Stimulated activated naive CD4-positive, alpha-beta T cell (primary cell): Measurements from ENCODE around the gene ATP5PO.

Source experiments
- DNase-seq, 6 experiments: peaks; one replicate each; lab custom pipeline; 2025; lab: John Stamatoyannopoulos, UW

Gene ATP5PO

GRCh38 chr21:33915368-33916199 lies at the start of gene ATP5PO:
TSS of gene ATP5PO (minus strand) at chr21:33915804. CDS start at chr21:33915763, 41 bp downstream.
- peak; percentile 86 to 95 (median 92) for DNase-seq

- DNase-seq = no peak
Observed at GRCh38 chr21:33964706-33965325, 49.2 kb upstream of the ATP5PO start.

- DNase-seq = no peak
Observed at GRCh38 chr21:33963848-33964555, 48.4 kb upstream of the ATP5PO start.

GRCh38 chr21:33962290-33962689 lies 46.7 kb upstream of the ATP5PO start:
- DNase-seq = no peak

- DNase-seq = no peak
Observed at GRCh38 chr21:33961061-33961460, 45.5 kb upstream of the ATP5PO start.

GRCh38 chr21:33959680-33960079 lies 44.1 kb upstream of the ATP5PO start:
- DNase-seq = no peak

GRCh38 chr21:33954395-33954794 lies 38.8 kb upstream of the ATP5PO start:
- DNase-seq = no peak

- DNase-seq = peak in 2 of 6 experiments; percentile 6 to 7
Observed at GRCh38 chr21:33951276-33952178, 35.9 kb upstream of the ATP5PO start.

GRCh38 chr21:33950431-33951079 lies 35.0 kb upstream of the ATP5PO start:
- peak in 1 of 6 experiments; percentile 40 for DNase-seq

GRCh38 chr21:33949516-33950430 lies 34.2 kb upstream of the ATP5PO start:
- peak in 5 of 6 experiments; percentile 22 to 60 (median 51) for DNase-seq

- DNase-seq = no peak
Observed at GRCh38 chr21:33948951-33949444, 33.4 kb upstream of the ATP5PO start.

GRCh38 chr21:33948096-33948950 lies 32.7 kb upstream of the ATP5PO start:
- peak; percentile 71 to 95 (median 84) for DNase-seq

- peak; percentile 75 to 87 (median 84) for DNase-seq
Observed at GRCh38 chr21:33947451-33948095, 32.0 kb upstream of the ATP5PO start.

- peak in 3 of 6 experiments; percentile 18 to 48 (median 21) for DNase-seq
Observed at GRCh38 chr21:33945652-33946270, 30.2 kb upstream of the ATP5PO start.

- DNase-seq = no peak
Observed at GRCh38 chr21:33944185-33944763, 28.7 kb upstream of the ATP5PO start.

GRCh38 chr21:33943293-33943692 lies 27.7 kb upstream of the ATP5PO start:
- no peak for DNase-seq

- no peak for DNase-seq
Observed at GRCh38 chr21:33942426-33942825, 26.8 kb upstream of the ATP5PO start.
